Suppressor macrophage (primary cell): Measurements from ENCODE around the gene SGPL1.
"Not testable (repeated sequence)": the region's sequence is repeated elsewhere in the genome, so short reads cannot be mapped to it uniquely, and the experiment has no call there.

Experiments
- DNase-seq, 4 experiments: peaks; one replicate each; pipeline ENCODE4 v3.0.0-alpha.2; 2020 to 2022
- total RNA-seq, 17 experiments: gene quantifications; one replicate each; lab custom pipeline; 2026; ENCODE audit warnings: mixed read lengths in 6 of 17, inconsistent platforms in 3 of 17; lab: John Stamatoyannopoulos, UW

SGPL1 gene, protein sequence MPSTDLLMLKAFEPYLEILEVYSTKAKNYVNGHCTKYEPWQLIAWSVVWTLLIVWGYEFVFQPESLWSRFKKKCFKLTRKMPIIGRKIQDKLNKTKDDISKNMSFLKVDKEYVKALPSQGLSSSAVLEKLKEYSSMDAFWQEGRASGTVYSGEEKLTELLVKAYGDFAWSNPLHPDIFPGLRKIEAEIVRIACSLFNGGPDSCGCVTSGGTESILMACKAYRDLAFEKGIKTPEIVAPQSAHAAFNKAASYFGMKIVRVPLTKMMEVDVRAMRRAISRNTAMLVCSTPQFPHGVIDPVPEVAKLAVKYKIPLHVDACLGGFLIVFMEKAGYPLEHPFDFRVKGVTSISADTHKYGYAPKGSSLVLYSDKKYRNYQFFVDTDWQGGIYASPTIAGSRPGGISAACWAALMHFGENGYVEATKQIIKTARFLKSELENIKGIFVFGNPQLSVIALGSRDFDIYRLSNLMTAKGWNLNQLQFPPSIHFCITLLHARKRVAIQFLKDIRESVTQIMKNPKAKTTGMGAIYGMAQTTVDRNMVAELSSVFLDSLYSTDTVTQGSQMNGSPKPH
- 149 to 369 (median 248) reads per million in 17 experiments for total RNA-seq

DNA sequence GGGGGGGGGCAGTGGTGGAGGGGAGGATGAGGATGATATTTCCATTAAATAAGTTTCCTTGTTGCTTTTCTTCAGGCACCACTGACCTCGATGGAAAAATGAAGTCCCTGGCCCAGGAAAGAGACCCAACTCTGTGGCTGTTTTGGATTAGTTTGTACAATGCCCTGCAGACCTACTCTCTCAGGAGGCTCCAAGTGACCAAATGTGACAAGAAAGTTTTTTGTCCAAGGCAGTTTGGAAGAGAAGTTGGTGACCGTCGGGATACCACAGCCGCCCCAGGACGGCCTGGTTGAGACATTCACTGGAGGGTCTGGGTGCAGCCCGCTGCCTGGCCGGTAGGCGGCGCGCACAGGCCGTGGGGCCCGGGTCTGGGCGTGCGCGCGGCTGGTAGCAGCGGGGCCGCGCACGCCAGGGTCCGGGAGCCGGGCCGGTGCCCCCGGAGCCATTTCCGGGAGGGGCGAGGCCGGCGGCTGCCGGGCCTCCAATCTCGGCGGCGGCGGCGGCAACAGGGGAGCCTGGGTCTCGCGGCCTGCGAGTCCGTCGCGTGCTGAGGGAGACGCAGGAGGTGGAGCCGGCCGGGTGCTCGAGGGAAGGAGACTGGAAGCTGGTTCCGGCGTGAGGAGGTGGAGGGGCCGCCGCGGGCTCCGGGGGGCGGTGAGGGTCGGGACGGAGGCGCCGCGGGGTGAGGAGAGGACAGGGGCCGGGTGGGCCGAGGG, at the start of gene SGPL1:
Gene SGPL1, plus strand, starts transcription at position 445 of the 716 bp plus-strand sequence. CDS start 906 bp downstream, outside the sequence.
- peak; percentile 90 to 97 (median 95) for DNase-seq

DNA sequence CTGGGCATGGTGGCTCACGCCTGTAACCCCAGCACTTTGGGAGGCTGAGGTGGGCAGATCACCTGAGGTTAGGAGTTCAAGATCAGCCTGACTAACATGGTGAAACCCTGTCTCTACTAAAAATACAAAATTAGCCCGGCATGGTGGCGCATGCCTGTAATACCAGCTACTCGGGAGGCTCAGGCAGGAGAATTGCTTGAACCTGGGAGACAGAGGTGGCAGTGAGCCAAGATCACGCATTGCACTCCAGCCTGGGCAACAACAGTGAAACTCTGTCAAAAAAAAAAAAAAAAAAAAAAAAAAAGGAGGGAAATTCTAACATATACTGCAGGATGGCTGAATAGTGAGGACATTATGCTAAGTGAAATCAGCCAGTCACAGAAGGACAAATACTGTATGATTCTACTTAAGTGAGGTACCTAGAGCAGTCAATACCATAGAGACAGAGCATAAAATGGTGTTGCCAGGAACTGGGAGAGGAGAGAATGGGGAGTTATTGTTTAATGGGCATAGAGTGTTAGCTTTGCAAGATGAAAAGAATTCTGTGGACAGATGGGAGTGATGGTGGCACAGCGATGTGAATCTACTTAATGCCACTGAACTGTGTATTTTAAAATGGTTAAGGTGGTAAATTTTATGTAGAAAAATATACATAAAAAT, 47.6 kb upstream of the SGPL1 start:
- not testable (repeated sequence) for DNase-seq

DNA sequence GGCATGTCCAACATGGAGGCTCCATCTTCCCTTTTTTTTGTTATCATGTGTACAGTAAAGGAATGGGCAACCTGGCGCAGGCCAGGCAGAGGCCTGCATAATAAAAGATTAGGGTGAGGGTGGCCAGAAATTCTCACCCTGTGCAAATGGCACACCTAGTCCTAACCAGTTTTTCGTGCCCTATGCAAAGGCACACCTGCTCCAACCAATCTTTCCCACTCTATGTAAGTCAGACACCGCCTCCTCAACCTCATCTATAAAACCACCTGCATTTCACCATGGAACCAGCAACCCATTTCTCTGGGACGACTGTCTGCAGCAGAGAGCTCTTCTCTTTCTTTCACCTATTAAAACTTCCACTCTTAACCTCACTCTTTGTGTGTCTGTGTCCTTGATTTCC, 46.6 kb upstream of the SGPL1 start:
- DNase-seq = no peak

DNA sequence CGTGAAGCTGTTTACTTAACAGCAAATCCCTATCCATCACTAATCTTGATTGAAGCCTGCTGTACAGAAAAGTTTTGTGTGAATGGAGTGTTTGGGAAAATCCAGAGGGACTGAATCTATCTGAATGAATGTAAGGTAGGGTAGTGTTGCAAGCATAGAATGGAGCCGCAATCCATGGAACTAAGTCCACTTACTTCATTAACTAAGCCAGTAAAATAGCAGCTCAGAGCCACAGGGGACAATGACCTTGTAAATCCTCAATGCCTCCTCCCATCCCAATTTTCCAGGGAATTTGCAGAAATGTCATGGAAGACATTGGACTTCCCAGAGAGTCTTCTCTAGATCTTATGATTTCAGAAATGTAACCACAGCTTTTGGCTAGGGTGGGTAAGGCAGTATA, 45.7 kb upstream of the SGPL1 start:
- no peak for DNase-seq

DNA sequence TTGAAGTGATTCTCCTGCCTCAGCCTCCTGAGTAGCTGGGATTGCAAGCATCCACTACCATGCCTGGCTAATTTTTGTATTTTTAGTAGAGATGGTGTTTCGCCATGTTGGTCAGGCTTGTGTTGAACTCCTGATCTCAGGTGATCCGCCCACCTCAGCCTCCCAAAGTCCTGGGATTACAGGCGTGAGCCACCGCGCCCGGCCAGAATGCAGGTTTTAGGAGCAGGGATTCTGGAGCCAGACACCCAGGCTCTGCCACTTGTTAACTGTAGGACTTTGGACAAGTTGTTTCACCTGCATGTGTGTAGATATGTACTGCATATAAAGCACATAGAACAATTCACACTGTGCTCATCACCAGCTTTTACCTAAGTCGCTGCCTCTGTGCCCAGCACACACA, 45.2 kb upstream of the SGPL1 start:
- DNase-seq = not testable (repeated sequence)

DNA sequence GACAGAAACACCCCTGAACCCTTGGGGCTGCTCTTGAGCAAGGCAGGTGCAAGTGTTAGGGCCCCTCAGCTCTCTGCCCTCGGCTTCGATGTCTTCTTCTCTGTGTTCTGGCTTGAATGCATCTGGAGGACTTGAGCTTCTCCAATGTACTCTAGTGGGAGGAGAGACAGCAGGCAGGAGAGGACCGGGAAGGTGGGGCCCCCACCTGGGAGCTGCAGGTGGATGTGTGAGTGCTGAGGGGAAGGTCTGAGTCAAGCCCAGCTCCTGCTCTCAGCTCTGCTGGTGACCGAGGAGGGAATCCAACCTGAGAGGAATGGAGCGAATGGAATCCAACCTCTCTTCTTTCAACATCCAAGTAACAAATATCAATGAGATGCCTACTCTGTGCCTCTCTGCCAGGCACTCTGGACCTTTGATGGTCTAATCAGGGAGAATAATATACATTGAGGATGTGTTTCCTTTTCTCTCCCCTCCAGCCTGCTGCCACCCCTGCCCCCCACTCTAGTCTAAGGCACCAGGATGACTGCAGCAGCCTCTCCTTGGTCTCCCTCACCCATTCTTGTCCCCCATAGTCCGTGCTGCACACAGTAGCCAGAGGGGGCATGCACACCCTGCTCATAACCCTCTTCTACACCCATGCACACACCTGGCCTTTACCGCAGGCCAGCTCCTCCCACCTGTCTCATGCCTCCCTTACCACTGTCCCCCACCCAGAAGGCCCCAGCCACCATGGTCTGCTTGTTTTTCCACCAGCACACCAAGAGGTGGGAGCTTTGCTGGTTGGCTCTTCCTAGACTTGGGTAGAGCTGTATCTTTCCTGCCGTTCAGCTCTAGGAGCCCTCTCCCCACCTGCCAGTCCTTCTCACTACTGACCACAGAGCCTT, 44.2 kb upstream of the SGPL1 start:
- DNase-seq = no peak

DNA sequence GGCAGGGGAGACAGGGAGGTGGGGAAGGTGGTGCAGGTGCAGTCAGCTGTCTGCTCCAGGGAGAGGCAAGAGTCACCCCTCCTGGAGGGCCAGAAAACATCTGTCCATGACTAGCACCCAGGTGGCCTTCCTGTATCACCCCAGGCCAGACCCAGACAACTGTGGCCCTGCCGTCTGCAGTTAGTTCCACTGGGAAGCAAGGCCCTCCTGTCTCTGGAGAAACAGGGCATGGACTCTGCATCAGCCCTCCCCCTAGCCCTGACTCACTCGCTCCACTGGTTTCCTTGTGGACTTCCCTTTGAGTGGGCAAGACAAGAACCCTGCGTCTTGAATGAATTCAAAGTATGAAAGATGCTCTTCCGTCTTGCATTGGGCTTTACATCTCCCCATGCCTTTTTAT, 43.1 kb upstream of the SGPL1 start:
- DNase-seq = peak; percentile 41 to 56 (median 47)

DNA sequence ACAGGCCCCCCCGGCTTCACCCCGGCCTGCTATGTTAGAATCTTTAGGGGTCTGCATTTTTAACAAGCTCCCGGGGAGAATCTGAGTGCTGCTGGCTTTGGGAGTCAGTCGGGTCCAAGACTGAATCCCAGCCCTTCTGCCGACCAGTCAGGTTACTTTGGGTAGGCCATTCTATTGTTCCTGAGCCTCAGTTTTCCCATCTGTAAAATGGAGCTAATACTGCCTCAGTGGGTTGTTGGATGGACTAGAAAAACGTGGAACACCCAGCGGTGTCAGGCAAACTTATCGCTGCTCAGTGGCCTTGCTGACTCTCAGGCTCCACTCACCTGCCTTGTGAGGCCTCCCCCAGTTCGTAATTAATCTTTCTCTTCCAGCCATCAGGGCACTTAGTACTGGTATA, 42.3 kb upstream of the SGPL1 start:
- no peak for DNase-seq

DNA sequence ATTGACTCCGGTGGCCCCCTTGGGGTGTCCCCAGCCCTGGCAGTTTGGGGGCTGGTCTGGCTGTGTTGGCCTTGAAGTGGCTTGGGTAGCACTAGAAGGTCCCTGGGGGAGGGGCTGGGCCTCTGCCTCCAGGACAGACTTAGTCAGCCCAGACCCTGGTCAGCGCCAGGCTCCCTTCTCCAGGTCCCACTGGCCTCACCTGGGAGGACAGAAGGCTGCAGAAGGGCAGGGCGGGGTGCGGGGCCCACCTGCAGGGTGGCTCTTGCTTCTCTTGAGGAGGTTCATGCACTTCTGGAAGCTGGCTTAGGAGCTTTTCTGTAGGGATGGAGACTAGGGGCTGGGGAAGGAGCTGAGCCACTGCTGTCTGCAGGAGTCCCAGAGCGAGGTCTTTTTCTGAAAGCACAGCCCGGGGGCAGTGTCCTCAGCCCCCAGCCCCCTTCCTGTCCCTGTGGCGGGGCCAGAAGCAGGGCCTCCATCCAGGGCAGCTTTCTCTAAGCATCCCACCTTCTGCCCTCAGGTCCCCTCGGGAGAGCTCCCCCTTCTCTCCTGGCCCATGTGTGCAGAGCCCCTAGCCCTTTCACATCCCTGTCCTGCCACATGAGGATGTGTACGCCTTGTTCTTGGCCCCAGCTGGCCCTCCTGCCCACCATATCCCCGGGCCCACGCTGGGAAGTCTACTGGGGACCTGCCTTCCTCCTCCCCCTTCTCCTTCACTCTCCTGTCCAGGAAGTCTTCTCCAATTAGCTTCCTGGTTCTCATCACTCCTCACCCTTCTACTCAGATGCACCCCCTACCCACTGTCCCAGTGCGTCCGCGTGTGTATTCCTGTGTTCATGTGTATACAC, 41.6 kb upstream of the SGPL1 start:
- DNase-seq = no peak

DNA sequence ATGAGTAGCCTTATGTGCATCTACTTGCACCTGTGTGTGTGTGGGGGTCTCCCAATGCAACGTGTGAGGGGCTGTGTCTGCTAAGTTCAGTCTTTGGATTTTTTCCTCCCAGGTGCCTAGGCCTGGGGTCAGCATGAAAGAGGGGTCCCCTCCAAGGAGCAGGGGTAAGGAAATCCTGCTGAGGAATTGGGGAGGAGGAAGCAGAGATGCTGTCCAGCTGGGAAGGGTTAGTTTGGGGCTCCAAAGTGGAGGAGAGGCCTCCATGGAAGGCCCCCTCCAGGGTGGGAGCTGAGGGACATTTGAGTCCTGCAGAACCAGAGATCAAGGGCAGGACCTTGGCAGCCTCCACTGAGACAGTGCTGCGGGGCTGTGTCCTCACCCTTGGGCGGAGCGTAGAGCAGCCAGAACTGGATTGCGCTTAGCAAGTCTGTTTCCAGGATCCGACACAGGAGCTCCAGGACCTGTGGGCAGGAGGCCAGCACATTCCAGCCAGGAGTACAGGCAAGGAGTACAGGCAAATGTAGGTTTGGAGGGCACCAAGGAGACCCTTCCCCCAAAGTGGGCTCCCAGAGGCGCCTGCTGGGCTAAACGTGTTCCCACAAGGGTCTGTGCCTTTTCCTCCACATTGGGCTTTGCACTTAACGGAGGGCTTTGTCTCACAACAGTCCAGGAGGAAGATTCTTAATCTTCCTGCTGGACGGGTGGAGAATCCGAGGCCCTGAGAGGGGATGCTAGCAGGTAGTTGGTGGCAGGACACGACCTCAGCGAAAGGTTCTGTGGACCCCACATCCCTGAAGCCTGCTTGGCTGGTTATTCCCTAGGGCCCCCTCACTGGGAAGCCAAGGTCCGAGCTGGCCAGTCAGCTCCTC, 40.7 kb upstream of the SGPL1 start:
- no peak for DNase-seq

DNA sequence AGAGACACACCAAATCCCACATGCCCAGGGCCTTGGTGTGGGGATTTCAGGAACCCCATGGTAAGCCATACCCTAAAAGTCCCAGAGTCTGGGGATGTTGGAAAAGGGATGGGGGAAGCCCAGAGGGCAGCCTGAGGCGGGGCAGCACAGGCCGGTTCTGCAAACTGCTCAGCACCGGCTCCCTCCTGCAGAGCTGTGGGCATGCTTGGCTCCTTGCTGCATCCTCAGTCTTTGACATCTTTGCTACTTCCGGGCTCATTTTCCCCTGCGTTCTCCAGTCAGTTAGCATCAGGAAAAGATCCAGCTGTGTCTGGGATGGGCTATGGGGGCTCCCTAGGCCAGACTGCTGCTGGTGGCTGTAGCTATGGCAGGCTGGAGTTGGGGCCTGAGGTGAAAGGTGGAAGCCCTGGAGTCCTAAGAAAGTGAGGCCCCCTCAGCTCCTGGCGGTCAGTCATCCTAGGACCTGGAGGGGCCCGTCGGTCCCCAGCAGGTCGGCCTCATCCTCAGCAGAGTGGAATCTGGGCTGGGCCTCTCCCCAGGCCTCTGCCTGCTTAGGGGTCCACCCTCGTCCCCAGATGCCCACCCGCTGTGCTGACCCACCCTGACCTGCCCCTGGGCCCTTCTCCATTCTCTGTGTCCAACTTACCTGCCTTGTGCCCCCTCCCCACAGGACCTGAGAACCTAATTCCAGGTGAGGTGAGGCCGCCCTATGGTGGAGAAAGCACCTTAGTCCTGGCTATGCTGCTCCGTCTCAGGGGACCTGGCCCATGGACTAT, 39.9 kb upstream of the SGPL1 start:
- no peak for DNase-seq

DNA sequence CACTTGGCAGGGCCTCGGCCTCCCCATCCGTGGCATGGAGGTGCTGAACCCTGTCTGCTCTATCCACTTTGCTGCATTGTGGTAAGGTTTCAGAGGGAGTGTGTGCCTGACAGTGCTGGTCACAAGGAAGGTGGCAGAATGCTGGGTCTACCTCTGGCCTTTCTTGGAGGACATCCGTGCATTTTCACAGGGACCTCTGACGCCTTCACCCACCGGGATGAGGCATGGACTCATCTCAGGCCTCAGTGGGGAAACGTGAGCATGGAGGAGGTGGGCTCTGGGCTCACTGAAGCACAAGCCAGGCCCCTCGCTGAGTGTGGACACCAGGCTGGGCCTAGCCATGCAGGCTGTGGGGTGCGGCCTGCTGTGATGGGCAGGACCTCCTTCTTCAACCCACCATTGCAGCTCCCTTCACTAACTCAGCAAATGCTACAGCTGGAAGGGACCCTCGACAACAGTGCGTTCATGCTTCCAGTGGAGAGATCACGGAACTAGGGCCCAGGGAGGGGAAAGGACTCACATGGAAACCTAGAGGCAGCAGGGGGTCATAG, 39.2 kb upstream of the SGPL1 start:
- no peak for DNase-seq

DNA sequence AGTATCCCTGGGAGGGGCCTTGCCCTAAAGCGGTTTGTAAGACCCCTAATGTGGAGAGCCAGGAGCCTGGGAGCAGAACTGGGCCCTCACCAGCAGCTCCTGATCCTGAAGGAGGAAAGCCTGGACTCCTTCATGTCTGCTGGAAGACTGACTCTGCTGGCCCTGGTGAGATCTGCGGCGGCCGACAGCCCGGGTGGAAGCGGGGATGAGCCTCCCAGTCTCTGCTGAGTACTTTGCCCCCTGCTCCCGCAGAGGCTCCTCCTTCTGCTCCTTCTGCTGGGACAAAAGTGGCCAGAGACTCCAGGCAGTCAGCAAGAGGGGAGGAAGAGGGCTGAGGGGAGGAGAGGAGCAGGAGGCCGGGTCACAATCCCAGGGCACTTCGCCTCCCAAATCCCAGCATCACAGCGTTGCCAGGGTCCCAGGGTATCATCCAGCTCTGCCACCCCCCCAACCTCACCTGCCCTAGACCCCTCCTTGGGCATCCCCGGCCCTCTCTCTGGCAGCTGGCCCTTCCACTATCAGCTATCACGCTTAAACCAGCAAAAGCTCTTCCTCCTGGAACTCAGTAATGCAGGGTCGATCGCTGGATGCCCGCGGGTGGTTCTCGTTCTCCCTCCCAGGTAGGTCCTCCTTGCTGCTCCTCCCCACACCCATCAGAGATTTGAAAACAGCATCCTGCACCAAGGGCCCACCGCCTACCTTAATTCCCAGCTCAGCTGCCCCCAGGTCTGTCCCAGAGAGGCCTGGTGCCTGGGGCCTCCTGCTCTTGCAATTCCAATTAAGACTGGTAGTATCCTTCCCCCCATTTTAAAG, 38.5 kb upstream of the SGPL1 start:
- no peak for DNase-seq

DNA sequence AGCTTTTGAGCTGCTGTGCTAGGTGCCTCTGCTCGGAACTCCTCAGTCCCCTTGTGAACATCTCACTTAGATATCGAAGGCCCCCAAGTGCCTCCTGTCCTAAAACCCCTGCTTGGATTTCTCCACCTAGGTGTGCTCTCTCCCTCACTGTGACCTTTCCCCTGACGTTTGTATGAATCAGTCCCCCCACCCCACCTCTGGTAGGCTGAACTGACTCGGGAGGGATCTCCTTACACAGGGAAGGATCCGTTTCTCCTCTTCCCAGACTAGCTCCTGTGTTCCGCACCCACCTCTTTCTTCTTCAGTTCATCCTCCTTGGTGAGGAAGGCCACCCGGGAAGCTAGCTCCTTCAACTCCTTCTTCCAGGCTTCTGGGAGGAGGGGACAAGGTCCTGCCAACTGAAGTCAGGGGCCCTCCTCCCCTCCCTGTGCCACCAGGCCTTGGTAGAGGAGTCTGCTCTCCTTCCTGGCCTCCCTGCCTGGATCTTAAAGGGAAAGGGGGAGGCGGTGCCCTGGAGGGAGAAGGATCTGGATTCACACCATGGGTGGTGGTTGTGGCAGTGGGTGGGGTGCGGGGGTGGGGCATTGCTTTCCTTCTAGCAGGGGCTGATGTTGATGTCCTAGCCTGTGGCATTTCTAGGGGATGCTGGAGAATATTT, 37.4 kb upstream of the SGPL1 start:
- no peak for DNase-seq

DNA sequence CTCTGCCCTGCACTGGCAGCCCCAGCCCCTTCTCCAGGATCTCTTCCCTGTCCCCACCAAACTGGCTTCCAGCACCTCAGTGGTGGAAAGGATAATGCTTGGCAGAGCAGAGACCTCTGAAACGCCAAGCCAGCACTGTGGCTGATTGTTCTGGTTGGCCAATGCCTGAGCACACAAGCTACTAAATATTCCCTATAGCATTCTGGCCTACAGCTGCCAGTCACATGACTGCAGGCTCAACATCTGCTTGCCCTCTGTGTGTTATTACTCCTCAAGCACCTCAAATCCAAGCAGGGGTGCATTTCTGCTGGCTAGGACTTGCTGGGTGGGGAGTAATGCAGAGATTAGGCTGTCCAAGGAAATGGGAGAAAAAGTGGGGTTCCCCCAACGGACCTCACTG, 36.7 kb upstream of the SGPL1 start:
- peak in 1 of 4 experiments; percentile 28 for DNase-seq

DNA sequence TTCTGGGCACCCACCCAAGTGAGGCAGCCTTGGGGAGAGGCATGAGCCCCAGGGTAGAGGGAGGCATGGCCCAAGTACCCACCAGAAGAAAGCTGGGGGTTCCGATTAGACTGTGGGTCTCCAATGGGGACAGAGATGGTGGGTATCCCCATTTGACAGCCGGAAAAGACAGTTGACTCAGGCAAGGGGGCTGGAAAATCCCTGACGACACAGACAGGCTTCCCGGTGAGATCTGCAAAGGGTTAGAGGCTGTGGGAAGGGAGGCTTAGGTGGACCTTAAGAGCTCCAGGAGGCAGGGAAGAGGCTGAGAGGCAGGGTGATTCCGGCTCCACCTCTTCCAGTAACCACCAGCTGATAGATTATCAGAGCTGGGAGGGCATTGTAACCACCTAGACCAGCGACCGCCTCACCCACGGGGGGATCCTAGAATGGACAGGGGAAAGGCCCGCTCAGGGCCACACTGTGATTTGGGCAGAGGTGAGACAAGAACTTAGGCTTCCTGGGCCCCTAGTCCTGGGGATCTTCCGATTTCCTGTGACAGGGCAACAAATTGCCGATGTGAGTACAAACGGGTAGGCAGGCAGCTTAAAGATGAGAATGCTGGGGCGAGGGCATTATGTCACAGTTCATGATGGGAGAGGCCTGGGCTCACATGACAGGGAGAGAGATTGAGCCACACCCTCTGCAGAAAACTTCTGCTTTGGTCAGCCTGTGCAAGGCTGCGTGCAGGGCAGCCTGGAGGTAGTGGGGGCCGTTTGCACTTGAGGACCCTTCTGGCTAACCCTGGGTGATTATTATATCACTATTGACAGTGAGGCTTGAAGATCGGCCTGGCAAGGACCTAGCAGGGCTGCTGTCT, 36.0 kb upstream of the SGPL1 start:
- peak; percentile 82 to 92 (median 88) for DNase-seq
